Suprapubic skin (tissue), 3 donors: Measurements from ENCODE around the gene ZNRF3.

Source experiments
- POLR2A ChIP-seq, 2 donors: fragments of 450-650 bp; IDR thresholded peaks; one replicate each; pipeline ENCODE4 v1.6.1; 2017; ENCODE audit warnings: antibody characterized with exemption in 2 of 2, mild to moderate bottlenecking in 2 of 2, moderate library complexity in 2 of 2
- TF ChIP-seq, protein P1 (sequence below), 2 donors: fragments of 200-600 bp in 1 of 2; fragments of 450-650 bp in 1 of 2; sonication (generic) in 1 of 2; IDR thresholded peaks; one replicate each; pipeline ENCODE4 v1.5.1; 2016 to 2019; ENCODE audit warnings: antibody characterized with exemption in 2 of 2, mild to moderate bottlenecking in 1 of 2, moderate library complexity in 1 of 2

DNA sequence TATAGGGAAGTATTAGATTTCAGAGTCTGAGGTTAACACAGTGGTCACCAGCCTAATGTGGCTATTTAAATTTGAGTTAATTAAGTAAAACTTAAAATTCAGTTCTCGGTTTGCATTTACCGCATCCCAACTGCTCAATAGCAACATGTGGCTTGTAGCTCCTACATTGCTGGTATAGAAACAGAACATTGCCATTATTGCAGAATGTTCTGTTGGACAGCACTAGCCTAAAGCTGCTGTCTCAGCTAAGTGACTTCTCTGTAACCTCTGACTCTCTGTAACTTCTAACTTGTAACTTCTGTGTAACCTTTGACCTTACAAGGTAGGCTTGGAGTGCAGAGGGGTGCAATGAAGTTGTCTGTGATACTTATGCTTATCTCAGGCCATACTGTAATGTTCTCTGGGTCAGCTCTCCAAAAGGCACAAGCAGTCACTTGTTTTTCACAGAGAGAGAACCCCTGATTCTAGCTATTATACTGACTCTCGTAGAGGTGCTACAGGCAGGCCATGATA lies 78.7 kb downstream of the ZNRF3 start:
- TF ChIP-seq, protein P1, sequence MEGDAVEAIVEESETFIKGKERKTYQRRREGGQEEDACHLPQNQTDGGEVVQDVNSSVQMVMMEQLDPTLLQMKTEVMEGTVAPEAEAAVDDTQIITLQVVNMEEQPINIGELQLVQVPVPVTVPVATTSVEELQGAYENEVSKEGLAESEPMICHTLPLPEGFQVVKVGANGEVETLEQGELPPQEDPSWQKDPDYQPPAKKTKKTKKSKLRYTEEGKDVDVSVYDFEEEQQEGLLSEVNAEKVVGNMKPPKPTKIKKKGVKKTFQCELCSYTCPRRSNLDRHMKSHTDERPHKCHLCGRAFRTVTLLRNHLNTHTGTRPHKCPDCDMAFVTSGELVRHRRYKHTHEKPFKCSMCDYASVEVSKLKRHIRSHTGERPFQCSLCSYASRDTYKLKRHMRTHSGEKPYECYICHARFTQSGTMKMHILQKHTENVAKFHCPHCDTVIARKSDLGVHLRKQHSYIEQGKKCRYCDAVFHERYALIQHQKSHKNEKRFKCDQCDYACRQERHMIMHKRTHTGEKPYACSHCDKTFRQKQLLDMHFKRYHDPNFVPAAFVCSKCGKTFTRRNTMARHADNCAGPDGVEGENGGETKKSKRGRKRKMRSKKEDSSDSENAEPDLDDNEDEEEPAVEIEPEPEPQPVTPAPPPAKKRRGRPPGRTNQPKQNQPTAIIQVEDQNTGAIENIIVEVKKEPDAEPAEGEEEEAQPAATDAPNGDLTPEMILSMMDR (IDR thresholded peaks at IDR 0.05) = no peak
- TF ChIP-seq POLR2A (IDR thresholded peaks at IDR 0.05) = no peak
